Effector memory CD4-positive, alpha-beta T cell (primary cell): ENCODE results near the gene EXOG.

Experiments used
- DNase-seq, 3 donors: peaks; one replicate each; pipeline ENCODE4 v3.0.0-alpha.2; 2020
- H3K27ac ChIP-seq: 2 replicates; pipeline ENCODE4 v1.7.0; 2013; ENCODE audit warnings: mild to moderate bottlenecking, low read length, moderate library complexity; ENCODE audit not compliant: insufficient read depth, poor library complexity, severe bottlenecking
- H3K27me3 ChIP-seq: replicated peaks from 2 replicates; pipeline ENCODE4 v1.7.0; 2013; ENCODE audit warnings: mild to moderate bottlenecking, low read length; ENCODE audit not compliant: insufficient read depth, control insufficient read depth, poor library complexity, severe bottlenecking
- H3K36me3 ChIP-seq: 2 replicates; pipeline ENCODE4 v1.7.0; 2013; ENCODE audit warnings: mild to moderate bottlenecking, low read length, moderate library complexity; ENCODE audit not compliant: control insufficient read depth, insufficient read depth
- H3K4me1 ChIP-seq: 2 replicates; pipeline ENCODE4 v1.7.0; 2013; ENCODE audit warnings: low read length, mild to moderate bottlenecking; ENCODE audit not compliant: control insufficient read depth, insufficient read depth, poor library complexity, severe bottlenecking
- H3K4me3 ChIP-seq: 2 replicates; pipeline ENCODE4 v1.7.0; 2013; ENCODE audit warnings: low read length, low read depth, mild to moderate bottlenecking; ENCODE audit not compliant: insufficient read depth, poor library complexity, severe bottlenecking
- H3K9me3 ChIP-seq: 2 replicates; pipeline ENCODE4 v1.7.0; 2013; ENCODE audit warnings: mild to moderate bottlenecking, low read length, moderate library complexity; ENCODE audit not compliant: control insufficient read depth
- total RNA-seq, 3 donors: gene quantifications; one replicate each; lab custom pipeline; 2026; lab: John Stamatoyannopoulos, UW

The EXOG gene
- total RNA-seq: 13.0 to 22.3 (median 15.9) reads per million in 3 donors

DNA sequence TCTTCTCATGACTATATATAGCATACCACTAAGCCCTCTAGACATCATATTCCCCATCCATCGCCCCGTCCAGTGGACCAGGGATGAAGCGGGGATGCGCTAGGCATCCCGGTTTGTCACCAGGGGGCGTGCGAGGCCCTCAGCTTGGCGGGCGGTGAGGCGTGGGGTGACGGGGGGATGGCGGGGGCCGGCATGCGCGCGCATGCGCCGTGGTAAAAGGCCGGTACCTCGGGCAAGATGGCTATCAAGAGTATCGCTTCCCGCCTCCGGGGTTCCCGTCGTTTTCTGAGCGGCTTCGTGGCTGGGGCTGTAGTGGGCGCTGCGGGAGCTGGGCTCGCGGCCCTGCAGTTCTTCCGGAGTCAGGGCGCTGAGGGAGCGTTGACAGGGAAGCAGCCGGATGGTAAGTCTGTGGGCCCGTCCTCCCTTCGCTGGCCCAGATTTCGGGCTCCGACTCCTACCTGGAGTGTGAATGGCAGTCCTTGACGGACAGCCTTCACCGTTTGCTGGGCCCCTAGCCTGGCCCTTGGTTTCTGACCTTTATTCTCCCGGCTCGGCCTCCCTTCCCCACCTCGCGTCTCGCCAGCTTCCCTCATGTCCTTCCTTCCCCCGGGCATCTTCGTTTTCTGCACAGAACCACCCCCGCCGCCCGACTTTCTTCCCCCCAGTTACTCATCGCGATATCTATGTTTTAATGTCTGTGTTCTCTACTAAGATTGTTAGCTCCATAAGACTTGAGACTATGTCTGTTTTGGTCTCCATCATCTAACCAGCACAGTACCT is at the start of gene EXOG:
TSS of gene EXOG (plus strand) at position 210 of the 780 bp plus-strand sequence. CDS start at position 238, 28 bp downstream.
- H3K9me3 ChIP-seq: no peaks in the 10 kb centered on the region

GRCh38 chr3:38446812-38447211 is 49.3 kb upstream of the EXOG start:
- Histone ChIP-seq H3K4me3 (no peak overlapping the region), H3K9me3 (no peaks in the 10 kb centered on the region), H3K4me1 (no peaks in the 10 kb centered on the region), H3K27me3 (no peaks in the 10 kb centered on the region), H3K27ac (no peak overlapping the region), H3K36me3 (no peaks in the 10 kb centered on the region)
- DNase-seq: no peak

More for the DNA sequence above, at the start of gene EXOG:
- Histone ChIP-seq H3K27me3 (no peaks in the 10 kb centered on the region), H3K4me1 (no peaks in the 10 kb centered on the region), H3K4me3 (peak within 1 kb of the TSS; percentile 78), H3K27ac (peak within 1 kb of the TSS; percentile 56), H3K36me3 (no peaks in the 10 kb centered on the region)
- DNase-seq: peak; percentile 90 to 94 (median 92)

- no peak for DNase-seq
- Histone ChIP-seq H3K27me3 (no peaks in the 10 kb centered on the region), H3K4me3 (no peak overlapping the region), H3K36me3 (no peaks in the 10 kb centered on the region), H3K9me3 (no peaks in the 10 kb centered on the region), H3K27ac (no peak overlapping the region), H3K4me1 (peaks cover 10% of the 10 kb centered on the region)
Measured at GRCh38 chr3:38450853-38451252, 45.3 kb upstream of the EXOG start.

DNA sequence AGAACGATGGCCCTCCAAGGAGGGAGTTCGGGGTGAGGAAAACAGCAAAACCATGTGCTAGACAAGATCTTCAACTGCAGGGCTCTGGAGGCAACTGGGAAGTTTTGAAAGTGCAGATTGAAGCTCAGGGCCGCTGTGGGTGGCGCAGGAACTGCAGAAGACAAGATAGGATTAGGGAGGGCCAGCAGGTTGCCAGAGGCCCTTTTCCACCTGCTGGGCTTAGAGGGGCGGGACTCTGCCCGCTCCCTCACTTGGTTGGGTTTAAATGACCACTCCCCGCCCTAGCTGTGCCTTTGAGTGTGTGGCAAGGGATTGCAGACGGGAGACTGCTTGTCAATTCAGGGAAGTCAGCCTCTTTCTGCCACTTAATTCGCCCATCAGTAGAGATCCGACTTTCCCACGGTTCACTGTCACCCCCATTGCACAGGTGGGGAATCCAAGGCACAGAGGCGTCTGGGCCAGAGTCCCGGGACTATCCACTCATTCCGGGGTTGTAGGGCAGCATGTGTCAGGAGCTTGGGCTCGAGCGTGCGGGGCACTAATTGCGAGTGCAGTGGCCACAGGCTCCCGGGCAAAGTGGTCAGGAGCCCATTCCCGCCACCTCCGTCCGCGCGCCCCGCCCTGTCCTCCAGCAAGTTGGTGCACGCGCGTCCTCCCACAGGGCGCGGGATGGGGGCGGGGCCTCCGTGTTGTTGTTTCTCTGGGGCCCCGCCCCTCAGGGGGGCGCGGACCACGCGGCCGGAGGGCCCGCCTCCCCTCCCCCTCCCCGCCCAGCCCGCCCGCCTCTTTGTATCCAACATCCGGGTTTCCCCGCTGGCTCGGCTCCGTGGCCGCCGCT is 42.8 kb upstream of the EXOG start, which contains the start of gene ACVR2B:
TSS of gene ACVR2B (plus strand) at position 816 of the 838 bp plus-strand sequence. CDS start 433 bp downstream, outside the sequence.
- Histone ChIP-seq H3K36me3 (no peaks in the 10 kb centered on the region), H3K4me1 (peaks cover 14% of the 10 kb centered on the region), H3K4me3 (peak within 1 kb of the TSS; percentile 66), H3K27me3 (no peaks in the 10 kb centered on the region), H3K27ac (no peak within 1 kb of the TSS), H3K9me3 (no peaks in the 10 kb centered on the region)
- DNase-seq: peak; percentile 42 to 56 (median 46)

DNA sequence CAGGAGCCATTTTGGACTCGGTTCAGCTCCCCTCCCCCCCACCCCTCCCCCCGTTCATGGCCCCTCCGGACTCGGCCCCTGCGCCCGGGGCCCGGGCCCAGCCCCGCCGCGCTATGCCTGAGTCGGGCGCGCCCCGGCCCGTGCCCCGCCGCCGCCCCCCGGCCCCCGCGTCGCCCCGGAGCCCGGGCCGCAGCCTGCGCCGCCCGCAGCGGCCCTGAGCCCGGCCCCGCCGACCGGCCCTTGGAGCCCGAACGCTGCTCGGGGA is 42.3 kb upstream of the EXOG start:
- peaks cover 14% of the 10 kb centered on the region for H3K4me1 ChIP-seq
- H3K27ac ChIP-seq: no peak overlapping the region

DNA sequence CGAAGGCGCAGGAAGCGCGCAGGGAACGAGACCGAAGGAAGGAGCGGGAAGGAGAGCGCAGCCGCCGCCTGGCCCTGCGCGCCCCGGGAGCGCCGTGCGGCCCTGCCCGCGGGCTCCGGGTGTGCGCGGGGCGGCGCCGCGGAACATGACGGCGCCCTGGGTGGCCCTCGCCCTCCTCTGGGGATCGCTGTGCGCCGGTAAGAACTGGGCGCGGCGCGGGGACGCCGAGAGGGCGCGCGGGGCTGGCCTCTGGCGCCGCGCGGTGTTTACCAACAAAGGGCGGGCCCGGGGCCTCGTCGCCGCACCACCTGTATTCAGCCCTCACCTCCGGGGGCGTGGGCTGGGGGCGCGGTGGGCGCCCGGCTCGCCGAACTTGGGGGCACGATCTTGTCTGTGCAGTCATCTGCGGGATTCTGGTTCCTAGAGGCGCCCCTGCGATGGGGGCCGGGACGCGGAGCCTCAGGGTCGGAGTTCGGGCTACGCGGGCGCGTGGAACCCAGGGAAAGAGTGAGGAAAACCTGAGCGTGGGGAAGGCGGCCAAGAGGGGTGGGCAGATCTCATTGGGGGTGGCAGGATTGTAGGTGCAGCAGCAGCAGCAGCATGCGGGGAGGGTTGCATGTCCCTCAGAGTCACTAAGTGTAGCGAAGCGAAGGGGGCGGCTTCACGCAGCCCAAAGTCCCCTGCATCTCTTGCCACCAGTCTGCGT is 41.8 kb upstream of the EXOG start:
- Histone ChIP-seq H3K36me3 (no peaks in the 10 kb centered on the region), H3K9me3 (no peaks in the 10 kb centered on the region), H3K4me3 (peak overlapping the region; percentile 66), H3K4me1 (peaks cover 14% of the 10 kb centered on the region), H3K27me3 (no peaks in the 10 kb centered on the region), H3K27ac (no peak overlapping the region)
- DNase-seq: peak in 1 of 3 donors; percentile 12

More for the DNA sequence above, 42.3 kb upstream of the EXOG start:
- no peak for DNase-seq
- Histone ChIP-seq H3K9me3 (no peaks in the 10 kb centered on the region), H3K4me3 (peak overlapping the region; percentile 66), H3K36me3 (no peaks in the 10 kb centered on the region), H3K27me3 (no peaks in the 10 kb centered on the region)

DNA sequence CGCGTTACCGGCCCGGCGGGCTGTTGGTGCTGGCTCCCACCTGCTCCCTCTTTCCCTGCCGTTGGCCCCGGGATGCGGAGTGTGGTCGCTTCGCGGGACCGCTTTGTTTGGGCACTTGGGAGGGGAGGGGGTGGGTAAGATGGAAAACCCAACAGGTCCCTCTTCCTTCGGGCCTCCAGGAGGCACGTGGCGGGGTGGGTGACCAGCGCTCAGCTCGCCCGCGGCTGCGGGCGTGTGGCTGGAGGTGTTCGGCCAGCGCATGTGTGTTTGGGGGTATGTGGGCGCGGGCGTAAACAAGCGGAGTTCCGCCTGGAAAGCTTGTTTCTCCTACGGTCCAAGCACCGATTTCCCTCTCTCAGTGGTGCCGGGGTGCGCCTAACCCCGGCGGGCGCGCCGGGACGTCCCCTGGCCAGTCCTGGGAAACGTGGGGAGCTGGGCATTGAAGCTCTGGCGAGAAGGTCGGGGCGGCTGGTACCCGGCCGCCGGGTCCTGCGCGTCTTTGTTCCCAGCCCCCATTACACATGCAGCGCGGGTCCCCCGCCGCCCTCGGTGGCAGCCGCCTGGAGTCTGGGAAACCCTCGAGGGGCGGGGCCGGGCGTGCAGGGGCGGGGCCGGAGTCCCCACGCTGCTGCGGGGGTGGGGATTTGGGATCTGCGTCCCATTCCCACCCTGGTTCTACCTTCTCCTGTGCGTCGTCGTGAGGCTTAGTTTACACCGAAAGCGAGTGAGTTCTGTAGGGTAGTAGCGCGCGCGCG is 41.1 kb upstream of the EXOG start:
- Histone ChIP-seq H3K4me3 (peak overlapping the region; percentile 66), H3K9me3 (no peaks in the 10 kb centered on the region), H3K4me1 (peaks cover 14% of the 10 kb centered on the region), H3K36me3 (no peaks in the 10 kb centered on the region), H3K27ac (no peak overlapping the region), H3K27me3 (no peaks in the 10 kb centered on the region)
- DNase-seq: peak in 1 of 3 donors; percentile 30

DNA sequence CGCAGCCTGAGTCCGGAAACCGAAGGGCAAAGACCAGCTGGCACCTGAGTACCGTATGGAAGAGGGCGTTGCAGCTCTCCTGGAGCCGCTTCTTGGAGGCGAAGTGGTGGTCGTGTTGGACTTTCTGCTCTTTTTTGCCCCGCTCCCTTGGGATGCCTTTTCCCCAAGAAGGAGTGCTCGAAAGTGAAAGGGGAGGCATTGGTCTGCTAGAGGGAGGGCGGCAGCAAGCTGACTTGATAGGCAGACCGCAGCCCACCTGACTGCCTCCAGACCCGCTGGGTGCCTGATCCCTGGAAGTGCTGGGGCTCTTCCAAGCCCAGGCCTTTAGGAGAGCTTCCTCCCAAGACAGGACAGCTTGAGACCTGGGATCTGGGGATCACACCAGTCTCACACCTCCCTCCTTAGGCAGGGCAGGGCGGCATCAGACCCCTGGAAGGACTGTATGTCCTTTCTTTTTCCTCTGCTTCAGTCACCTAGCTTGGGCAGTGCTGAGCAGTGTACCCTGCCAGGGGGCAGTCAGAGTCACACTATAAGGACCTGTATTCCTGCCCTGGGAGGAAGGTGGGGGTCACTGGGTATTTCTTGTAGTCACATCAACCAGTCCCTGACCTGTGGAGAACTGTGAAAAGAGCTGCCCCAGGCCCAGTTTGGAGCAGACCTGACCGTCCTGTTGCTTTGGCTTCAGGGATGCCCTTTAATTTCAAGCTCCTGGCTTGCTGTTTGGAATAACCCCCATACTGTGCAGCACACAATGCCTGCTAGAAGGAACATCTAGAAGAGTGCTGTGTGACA is 40.3 kb upstream of the EXOG start:
- H3K4me3 ChIP-seq: peak overlapping the region; percentile 66
- no peaks in the 10 kb centered on the region for H3K9me3 ChIP-seq
- no peak for DNase-seq
- peaks cover 14% of the 10 kb centered on the region for H3K4me1 ChIP-seq
- no peaks in the 10 kb centered on the region for H3K27me3 ChIP-seq
- H3K27ac ChIP-seq: no peak overlapping the region
- H3K36me3 ChIP-seq: no peaks in the 10 kb centered on the region
